Esophagus squamous epithelium (tissue), 5 donors: ENCODE measurements around the gene NDUFA6. TPM values are rescaled to one million over a fixed set of nuclear protein-coding genes. Genes with fewer than 3 reads are reported as not detected.

ENCODE experiments used
- DNase-seq: peaks from one replicate; lab custom pipeline; 2025; lab: John Stamatoyannopoulos, UW
- H3K27ac ChIP-seq, 4 donors: fragments of 200-600 bp; sonication (generic); one replicate each; pipeline ENCODE4 v1.5.1; 2016 to 2019; ENCODE audit warnings: mild to moderate bottlenecking in 1 of 4
- H3K27me3 ChIP-seq, 4 donors: fragments of 200-600 bp; sonication (generic); 1 replicate in 3 of 4; 2 replicates in 1 of 4; pipeline versions ENCODE4 v1.5.1 to v1.6.0; 2017 to 2021; ENCODE audit warnings: antibody characterized with exemption in 1 of 4
- H3K36me3 ChIP-seq, 3 donors: fragments of 200-600 bp; sonication (generic); one replicate each; pipeline ENCODE4 v1.5.1; 2016 to 2019
- H3K4me1 ChIP-seq, 3 donors: fragments of 200-600 bp; sonication (generic); one replicate each; pipeline ENCODE4 v1.5.1; 2017 to 2019
- H3K4me3 ChIP-seq, 4 donors: fragments of 200-600 bp; sonication (generic); 1 replicate in 3 of 4; 2 replicates in 1 of 4; pipeline ENCODE4 v1.5.1; 2016 to 2019; ENCODE audit warnings: mild to moderate bottlenecking in 2 of 4, moderate library complexity in 1 of 4
- H3K9me3 ChIP-seq, 3 donors: fragments of 200-600 bp; sonication (generic); one replicate each; pipeline ENCODE4 v1.5.1; 2016 to 2019
- CTCF ChIP-seq, 6 experiments: fragments of 450-650 bp in 4 of 6; fragments of 200-600 bp in 2 of 6; sonication (generic) in 2 of 6; IDR thresholded peaks; one replicate each; pipeline ENCODE4 v1.5.1; 2016 to 2019; ENCODE audit warnings: antibody characterized with exemption in 6 of 6, mild to moderate bottlenecking in 4 of 6, moderate library complexity in 4 of 6
- POLR2A ChIP-seq, 4 donors: fragments of 450-650 bp; IDR thresholded peaks; one replicate each; pipeline ENCODE4 v1.6.1; 2017; ENCODE audit warnings: antibody characterized with exemption in 4 of 4, mild to moderate bottlenecking in 4 of 4, moderate library complexity in 3 of 4
- WGBS, 2 donors: methylation state at CpG; one replicate each; pipeline ENCODE4 v1.1.5; 2018; 5-methylcytosine and 5-hydroxymethylcytosine counted together
- intact Hi-C: fragments of 100-400 bp; cut with DNase I; formaldehyde crosslinking; loops from one replicate; pipeline ENCODE4 v1.15.0; 2022
- total RNA-seq, 4 donors: library from RNA; depleted of rRNA; stranded (reverse); fragments of >200 nt; gene quantifications; one replicate each; pipeline ENCODE4 v1.1.0, GENCODE V29; 2016
- donor health status: DM: yes; HTN: yes; CAD: no.

NDUFA6 gene
- total RNA-seq, 4 donors from 2014 or later = 65.0 to 72.4 (median 67.1) TPM

GRCh38 chr22:42078469-42079318 lies 11.9 kb downstream of the NDUFA6 start:
- intact Hi-C loops = no loop called here
- TF ChIP-seq CTCF (IDR thresholded peaks at IDR 0.05) (no peak), POLR2A (IDR thresholded peaks at IDR 0.05) (no peak)
- Histone ChIP-seq H3K27ac (peak overlapping the region; percentile 98 to 100 (median 100)), H3K4me1 (peaks cover 30 to 78% (median 34%) of the 10 kb centered on the region in 3 donors), H3K4me3 (peak overlapping the region; percentile 62 to 89 (median 75)), H3K27me3 (no peaks in the 10 kb centered on the region), H3K36me3 (peaks cover 5 to 45% (median 15%) of the 10 kb centered on the region in 3 donors), H3K9me3 (no peaks in the 10 kb centered on the region)
- DNase-seq = no peak
- WGBS, 2 donors = 39 to 59% methylated on average over 8 to 15 of the region's 24 CpGs

- no peak for TF ChIP-seq POLR2A (IDR thresholded peaks at IDR 0.05)
- no peak for TF ChIP-seq CTCF (IDR thresholded peaks at IDR 0.05)
- peak overlapping the region; percentile 98 to 100 (median 100) for H3K27ac ChIP-seq
- H3K4me3 ChIP-seq = no peak overlapping the region
Observed at GRCh38 chr22:42077486-42078125, 13.0 kb downstream of the NDUFA6 start.

GRCh38 chr22:42076764-42077485 lies 13.6 kb downstream of the NDUFA6 start:
- Histone ChIP-seq H3K27me3 (no peaks in the 10 kb centered on the region), H3K4me3 (no peak overlapping the region), H3K27ac (peak overlapping the region in 1 of 4 donors; percentile 98), H3K36me3 (peaks cover 0 to 28% (median 5%) of the 10 kb centered on the region in 3 donors), H3K4me1 (peaks cover 34 to 75% (median 37%) of the 10 kb centered on the region in 3 donors), H3K9me3 (no peaks in the 10 kb centered on the region)
- WGBS, 2 donors = 87 to 98% methylated on average over 8 of the region's 20 CpGs
- no peak for TF ChIP-seq CTCF (IDR thresholded peaks at IDR 0.05)
- no peak for TF ChIP-seq POLR2A (IDR thresholded peaks at IDR 0.05)
- intact Hi-C loops = no loop called here
- no peak for DNase-seq

More at GRCh38 chr22:42077486-42078125, 13.0 kb downstream of the NDUFA6 start:
- 75 to 94% methylated on average over 2 to 12 of the region's 21 CpGs for WGBS, 2 donors
- peaks cover 3 to 34% (median 7%) of the 10 kb centered on the region in 3 donors for H3K36me3 ChIP-seq
- intact Hi-C loops = no loop called here
- peaks cover 34 to 76% (median 37%) of the 10 kb centered on the region in 3 donors for H3K4me1 ChIP-seq
- H3K9me3 ChIP-seq = no peaks in the 10 kb centered on the region
- H3K27me3 ChIP-seq = no peaks in the 10 kb centered on the region
- no peak for DNase-seq

GRCh38 chr22:42074846-42075676 lies 15.5 kb downstream of the NDUFA6 start:
- no peak for DNase-seq
- Histone ChIP-seq H3K9me3 (no peaks in the 10 kb centered on the region), H3K36me3 (peaks cover 0 to 27% (median 5%) of the 10 kb centered on the region in 3 donors), H3K4me1 (peaks cover 30 to 73% (median 31%) of the 10 kb centered on the region in 3 donors), H3K27me3 (no peaks in the 10 kb centered on the region), H3K4me3 (peak overlapping the region; percentile 65 to 89 (median 84)), H3K27ac (peak overlapping the region; percentile 89 to 97 (median 94))
- intact Hi-C loops = no loop called here
- TF ChIP-seq CTCF (IDR thresholded peaks at IDR 0.05) (no peak), POLR2A (IDR thresholded peaks at IDR 0.05) (no peak)
- WGBS, 2 donors = 51 to 69% methylated on average over 7 of the region's 9 CpGs
